Cardiac muscle cell (in vitro differentiated cells and primary cell): ENCODE measurements around the gene CCDC102A. TPM values are rescaled to one million over a fixed set of nuclear protein-coding genes. Genes with fewer than 3 reads are reported as not detected.
A peak's percentile ranks its signal among the peaks of the same experiment; 100 is the strongest.

Source experiments
- DNase-seq, 2 donors: peaks; one replicate each; pipeline versions ENCODE4 v3.0.0 to v3.0.0-alpha.2; 2010 to 2017; ENCODE audit warnings: low read depth in 1 of 2, low spot score in 1 of 2
- H3K27ac ChIP-seq: fragments of 200-600 bp; sonication (generic); 2 replicates; pipeline ENCODE4 v1.5.1; 2016
- H3K27me3 ChIP-seq: fragments of 200-600 bp; sonication (generic); 2 replicates; pipeline ENCODE4 v1.6.0; 2016; ENCODE audit warnings: control low read depth
- H3K36me3 ChIP-seq: fragments of 200-600 bp; sonication (generic); 2 replicates; pipeline ENCODE4 v1.5.1; 2016; ENCODE audit warnings: control low read depth
- H3K4me1 ChIP-seq: fragments of 200-600 bp; sonication (generic); 2 replicates; pipeline ENCODE4 v1.8.1; 2017; ENCODE audit warnings: low read depth, mild to moderate bottlenecking, mixed run types
- H3K4me3 ChIP-seq: fragments of 200-600 bp; sonication (generic); 2 replicates; pipeline ENCODE4 v1.5.1; 2016; ENCODE audit warnings: mild to moderate bottlenecking
- H3K9me3 ChIP-seq: fragments of 200-600 bp; sonication (generic); 2 replicates; pipeline ENCODE4 v1.5.1; 2017; ENCODE audit warnings: low read depth, mild to moderate bottlenecking, control low read depth
- polyA plus RNA-seq: library from polyadenylated mRNA; unstranded; fragments of >200 nt; fragmentation: Nextera tagmentation; extraction: Ambion mirVana; gene quantifications from 2 replicates; pipeline ENCODE4 v1.2.1, GENCODE V29; 2016
- total RNA-seq: library from RNA; depleted of rRNA; stranded (reverse); fragments of >200 nt; gene quantifications from 2 replicates; pipeline ENCODE4 v1.2.3, GENCODE V29; 2016
- TF ChIP-seq, protein P1 (sequence below): IDR thresholded peaks from 2 replicates; pipeline ENCODE4 v1.5.1; 2012; ENCODE audit warnings: low read depth, mild to moderate bottlenecking, low read length

Gene CCDC102A
- total and polyA plus RNA-seq, 2 experiments from 2014 or later = 30.1 to 51.9 TPM

DNA sequence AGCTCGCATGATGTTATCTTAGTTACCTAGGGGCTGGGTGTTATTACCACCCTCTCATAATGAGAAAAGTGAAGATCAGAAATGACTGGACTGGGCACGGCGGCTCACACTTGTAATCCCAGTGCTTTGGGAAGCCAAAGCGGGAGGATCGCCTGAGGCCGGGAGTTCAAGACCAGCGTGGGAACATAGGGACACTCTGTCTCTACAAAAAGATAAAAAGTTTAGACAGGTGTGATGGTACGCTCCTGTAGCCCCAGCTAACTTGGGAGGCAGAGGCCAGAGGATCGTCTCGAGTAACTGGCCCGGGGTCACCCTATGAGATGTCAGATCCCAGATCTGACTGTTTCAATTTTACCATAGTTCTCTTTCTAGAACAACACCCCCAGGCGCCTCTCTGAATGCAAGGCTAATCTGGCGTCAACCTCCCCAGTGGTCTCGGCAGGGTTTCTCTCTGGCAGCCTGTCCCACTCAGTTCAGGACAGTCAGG, 1.9 kb upstream of the CCDC102A start:
- TF ChIP-seq, protein P1, sequence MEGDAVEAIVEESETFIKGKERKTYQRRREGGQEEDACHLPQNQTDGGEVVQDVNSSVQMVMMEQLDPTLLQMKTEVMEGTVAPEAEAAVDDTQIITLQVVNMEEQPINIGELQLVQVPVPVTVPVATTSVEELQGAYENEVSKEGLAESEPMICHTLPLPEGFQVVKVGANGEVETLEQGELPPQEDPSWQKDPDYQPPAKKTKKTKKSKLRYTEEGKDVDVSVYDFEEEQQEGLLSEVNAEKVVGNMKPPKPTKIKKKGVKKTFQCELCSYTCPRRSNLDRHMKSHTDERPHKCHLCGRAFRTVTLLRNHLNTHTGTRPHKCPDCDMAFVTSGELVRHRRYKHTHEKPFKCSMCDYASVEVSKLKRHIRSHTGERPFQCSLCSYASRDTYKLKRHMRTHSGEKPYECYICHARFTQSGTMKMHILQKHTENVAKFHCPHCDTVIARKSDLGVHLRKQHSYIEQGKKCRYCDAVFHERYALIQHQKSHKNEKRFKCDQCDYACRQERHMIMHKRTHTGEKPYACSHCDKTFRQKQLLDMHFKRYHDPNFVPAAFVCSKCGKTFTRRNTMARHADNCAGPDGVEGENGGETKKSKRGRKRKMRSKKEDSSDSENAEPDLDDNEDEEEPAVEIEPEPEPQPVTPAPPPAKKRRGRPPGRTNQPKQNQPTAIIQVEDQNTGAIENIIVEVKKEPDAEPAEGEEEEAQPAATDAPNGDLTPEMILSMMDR = no peak
- Histone ChIP-seq H3K36me3 (no peaks in the 10 kb centered on the region), H3K9me3 (no peaks in the 10 kb centered on the region), H3K4me1 (peaks cover 19% of the 10 kb centered on the region), H3K4me3 (no peak overlapping the region), H3K27me3 (no peaks in the 10 kb centered on the region), H3K27ac (no peak overlapping the region)
- DNase-seq = no peak

DNA sequence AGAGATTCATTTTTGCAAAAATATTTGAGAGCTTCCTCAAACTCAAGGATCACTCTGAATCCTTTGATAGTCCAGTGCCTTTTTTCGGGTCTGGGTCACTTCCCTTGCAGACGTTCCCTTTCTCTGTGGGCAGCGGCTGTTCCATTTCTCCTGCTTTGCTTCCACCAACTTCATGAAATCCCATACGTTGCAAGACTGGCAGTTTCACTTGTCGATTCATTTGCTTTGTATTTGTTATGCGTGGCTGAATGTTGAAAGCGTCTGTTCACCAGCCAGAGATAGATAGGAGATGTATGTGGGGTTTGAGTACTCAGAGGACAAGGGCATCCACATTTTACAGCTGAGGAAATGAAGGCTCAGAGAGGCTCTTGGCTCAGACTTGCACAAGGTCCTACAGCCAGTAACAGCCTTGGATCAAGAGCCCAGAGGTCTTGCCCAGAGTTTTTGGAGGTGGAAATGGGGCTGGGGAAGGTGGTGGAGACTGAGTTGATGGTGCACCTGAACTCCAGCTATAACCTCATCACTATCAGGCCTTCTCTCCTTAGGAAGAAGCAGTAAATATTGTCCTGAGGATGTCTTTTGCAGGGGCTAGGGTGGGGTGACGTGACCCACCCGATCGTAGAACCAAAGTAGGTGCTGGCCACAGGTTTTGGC, 1.3 kb upstream of the CCDC102A start:
- TF ChIP-seq, protein P1 = no peak
- no peaks in the 10 kb centered on the region for H3K36me3 ChIP-seq
- DNase-seq = no peak
- H3K27me3 ChIP-seq = no peaks in the 10 kb centered on the region
- H3K4me3 ChIP-seq = no peak overlapping the region
- H3K9me3 ChIP-seq = no peaks in the 10 kb centered on the region
- H3K4me1 ChIP-seq = peaks cover 25% of the 10 kb centered on the region
- H3K27ac ChIP-seq = no peak overlapping the region

- no peaks in the 10 kb centered on the region for H3K27me3 ChIP-seq
- DNase-seq = no peak
- H3K27ac ChIP-seq = no peak overlapping the region
- TF ChIP-seq, protein P1 = no peak
- H3K9me3 ChIP-seq = no peaks in the 10 kb centered on the region
- peak overlapping the region; percentile 80 for H3K4me3 ChIP-seq
- H3K4me1 ChIP-seq = peaks cover 26% of the 10 kb centered on the region
- no peaks in the 10 kb centered on the region for H3K36me3 ChIP-seq
Measured at GRCh38 chr16:57537194-57537505, 779 bp upstream of the CCDC102A start.

DNA sequence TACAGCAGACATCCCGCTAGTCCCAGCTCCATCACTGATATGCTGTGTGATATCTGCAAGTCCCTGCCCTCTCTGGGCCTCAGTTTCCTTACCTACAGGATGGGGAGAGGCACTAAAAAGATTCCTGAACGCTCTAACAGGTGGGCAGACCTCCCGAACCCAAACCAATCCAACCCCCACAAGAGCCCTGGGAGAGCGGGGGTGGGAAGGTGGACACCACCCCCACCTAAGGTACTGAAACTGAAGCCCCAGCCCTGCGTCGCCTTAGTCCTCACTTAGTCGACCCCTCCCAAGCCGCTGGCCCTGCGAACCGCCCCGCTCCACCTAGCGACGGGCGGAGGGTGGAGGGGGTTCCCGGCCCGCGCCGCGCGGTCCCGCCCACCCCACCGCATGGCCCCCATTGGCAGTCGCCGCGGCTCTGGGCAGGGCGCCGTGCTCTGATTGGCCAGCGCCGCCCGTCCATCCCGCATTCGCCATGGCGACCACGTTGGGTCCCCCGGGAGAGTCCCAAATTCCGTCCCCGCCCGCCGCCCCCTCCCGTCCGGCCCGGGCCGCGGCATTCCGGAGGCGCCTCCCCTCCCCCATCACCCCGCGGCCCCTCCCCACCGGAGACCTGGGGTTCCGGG, 578 bp downstream of the CCDC102A start:
- DNase-seq = peak; percentile 94
- Histone ChIP-seq H3K27ac (peak overlapping the region; percentile 94), H3K36me3 (no peaks in the 10 kb centered on the region), H3K9me3 (no peaks in the 10 kb centered on the region), H3K4me1 (peaks cover 20% of the 10 kb centered on the region), H3K27me3 (no peaks in the 10 kb centered on the region), H3K4me3 (peak overlapping the region; percentile 80)
- TF ChIP-seq, protein P1 = peak; percentile 23

GRCh38 chr16:57534881-57535658, 1.3 kb downstream of the CCDC102A start:
- Histone ChIP-seq H3K36me3 (no peaks in the 10 kb centered on the region), H3K27ac (peak overlapping the region; percentile 42), H3K4me3 (peak overlapping the region; percentile 80), H3K9me3 (no peaks in the 10 kb centered on the region), H3K27me3 (no peaks in the 10 kb centered on the region), H3K4me1 (peaks cover 23% of the 10 kb centered on the region)
- no peak for DNase-seq
- TF ChIP-seq, protein P1 = no peak
